HEK293 (cell line): Measurements from ENCODE around the gene BOD1.
A peak's percentile ranks its signal among the peaks of the same experiment; 100 is the strongest.

Experiments
- CTCF ChIA-PET: fragments of 350-600 bp; formaldehyde crosslinking; extraction: SDS; loops from one replicate; lab custom pipeline; 2021; ENCODE audit warnings: antibody characterized with exemption; lab: Yijun Ruan, JAX
- POLR2A ChIA-PET: fragments of 300-600 bp; formaldehyde crosslinking; extraction: SDS; loops from one replicate; lab custom pipeline; 2020; ENCODE audit warnings: antibody characterized with exemption, inconsistent platforms; lab: Yijun Ruan, JAX
- H3K27ac ChIP-seq: fragments of 200-500 bp; sonication (Bioruptor generic); 2 replicates; pipeline ENCODE4 v1.5.1; 2014; ENCODE audit warnings: low read depth, low read length, control low read depth, inconsistent platforms; ENCODE audit errors: extremely low read depth
- H3K36me3 ChIP-seq, 2 experiments: fragments of 200-500 bp in 1 of 2; sonication (Bioruptor generic) in 1 of 2; 1 replicate in 1 of 2; 2 replicates in 1 of 2; pipeline ENCODE4 v1.5.1; 2014 to 2017; ENCODE audit warnings: inconsistent platforms in 2 of 2, low read length in 2 of 2; ENCODE audit not compliant: control insufficient read depth in 2 of 2, insufficient read depth in 1 of 2
- H3K4me1 ChIP-seq: fragments of 200-500 bp; sonication (Bioruptor generic); 2 replicates; pipeline ENCODE4 v1.5.1; 2014; ENCODE audit warnings: mild to moderate bottlenecking, low read length, inconsistent platforms; ENCODE audit not compliant: control insufficient read depth, insufficient read depth
- H3K4me3 ChIP-seq: 2 replicates; pipeline ENCODE4 v1.5.1; 2011; ENCODE audit warnings: low read depth, mild to moderate bottlenecking, control low read depth, low read length, moderate library complexity
- H3K9me3 ChIP-seq: fragments of 200-500 bp; sonication (Bioruptor generic); 2 replicates; pipeline ENCODE4 v1.5.1; 2014; ENCODE audit warnings: low read depth, low read length, inconsistent platforms; ENCODE audit not compliant: control insufficient read depth, insufficient read depth
- GLIS1 ChIP-seq: fragments of 450-650 bp; formaldehyde crosslinking; IDR thresholded peaks from 2 replicates; pipeline ENCODE4 v1.5.1; 2016; ENCODE audit warnings: missing biosample characterization, missing genetic modification characterization
- KLF10 ChIP-seq: fragments of 450-650 bp; IDR thresholded peaks from 2 replicates; pipeline ENCODE4 v1.5.1; 2018; ENCODE audit warnings: missing biosample characterization, mild to moderate bottlenecking, missing genetic modification characterization
- PRDM1 ChIP-seq: fragments of 450-650 bp; formaldehyde crosslinking; IDR thresholded peaks from 2 replicates; pipeline ENCODE4; 2016; ENCODE audit warnings: missing biosample characterization, missing genetic modification characterization
- TCF7L2 ChIP-seq: IDR thresholded peaks from 2 replicates; pipeline ENCODE4 v1.6.1; 2011; ENCODE audit warnings: low read depth, mild to moderate bottlenecking, inconsistent platforms, low read length, moderate library complexity, borderline replicate concordance
- TRIM28 ChIP-seq: IDR thresholded peaks from 2 replicates; pipeline ENCODE4 v1.6.1; 2011; ENCODE audit warnings: low read length, control low read depth, borderline replicate concordance
- ZIC2 ChIP-seq: fragments of 450-650 bp; formaldehyde crosslinking; IDR thresholded peaks from 2 replicates; pipeline ENCODE4 v1.5.1; 2016; ENCODE audit warnings: missing biosample characterization, missing genetic modification characterization
- ZNF114 ChIP-seq: fragments of 450-650 bp; formaldehyde crosslinking; IDR thresholded peaks from 2 replicates; pipeline ENCODE4 v1.5.0; 2017; ENCODE audit warnings: missing biosample characterization, missing genetic modification characterization
- ZNF211 ChIP-seq: fragments of 450-650 bp; formaldehyde crosslinking; IDR thresholded peaks from 2 replicates; pipeline ENCODE4 v1.5.1; 2016; ENCODE audit warnings: low read depth, missing biosample characterization, missing genetic modification characterization
- ZNF596 ChIP-seq: fragments of 450-650 bp; IDR thresholded peaks from 2 replicates; pipeline ENCODE4 v1.5.0; 2018; ENCODE audit warnings: missing biosample characterization, mild to moderate bottlenecking, missing genetic modification characterization, moderate library complexity
- ZNF629 ChIP-seq: fragments of 450-650 bp; formaldehyde crosslinking; IDR thresholded peaks from 2 replicates; pipeline ENCODE4 v1.5.1; 2017; ENCODE audit warnings: missing biosample characterization, missing genetic modification characterization
- ZNF76 ChIP-seq: fragments of 450-650 bp; formaldehyde crosslinking; IDR thresholded peaks from 2 replicates; pipeline ENCODE4; 2016; ENCODE audit warnings: low read depth, missing biosample characterization, missing genetic modification characterization, borderline replicate concordance
- ZSCAN16 ChIP-seq: fragments of 450-650 bp; formaldehyde crosslinking; IDR thresholded peaks from 2 replicates; pipeline ENCODE4 v1.5.1; 2016; ENCODE audit warnings: missing biosample characterization, missing genetic modification characterization
- TF ChIP-seq, protein P1 (sequence below): fragments of 450-650 bp; formaldehyde crosslinking; IDR thresholded peaks from 2 replicates; pipeline ENCODE4 v1.5.1; 2016; ENCODE audit warnings: missing biosample characterization, missing genetic modification characterization
- TF ChIP-seq, protein P2 (sequence below): fragments of 450-650 bp; formaldehyde crosslinking; conservative IDR thresholded peaks from 2 replicates; pipeline ENCODE4 v1.5.1; 2016; ENCODE audit warnings: low read depth, missing biosample characterization, missing genetic modification characterization
- TF ChIP-seq, protein P3 (sequence below): fragments of 450-650 bp; IDR thresholded peaks from 2 replicates; pipeline ENCODE4 v1.5.1; 2018; ENCODE audit warnings: missing biosample characterization, missing genetic modification characterization
- TF ChIP-seq, protein P4 (sequence below): fragments of 450-650 bp; formaldehyde crosslinking; IDR thresholded peaks from 2 replicates; pipeline ENCODE4 v1.5.1; 2016; ENCODE audit warnings: missing biosample characterization, missing genetic modification characterization

The BOD1 gene

DNA sequence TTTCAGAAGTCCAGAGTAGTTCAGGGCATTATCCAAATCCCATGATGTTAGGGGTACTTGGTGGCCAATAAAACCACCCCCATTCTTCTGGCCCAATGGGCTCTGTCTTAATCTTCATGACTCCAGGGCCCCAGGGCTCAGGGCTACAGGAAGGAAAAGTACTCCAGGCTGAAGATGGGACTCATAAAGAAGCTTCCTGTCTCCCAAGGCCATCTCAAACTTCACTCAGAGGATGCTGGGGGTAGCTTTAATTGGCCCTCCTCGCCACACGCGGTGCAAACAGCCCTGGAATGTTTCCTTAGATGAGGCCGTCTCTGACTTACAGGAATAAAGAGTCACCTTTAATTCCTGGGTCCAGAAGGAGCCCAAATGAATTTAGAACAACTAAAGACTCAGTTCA is 52.3 kb downstream of the BOD1 start:
- TF ChIP-seq ZIC2 (tag by site-specific recombination): no peak
- peak; percentile 90 for TF ChIP-seq GLIS1
- TF ChIP-seq TRIM28: no peak
- no peak for TF ChIP-seq TCF7L2
- Histone ChIP-seq H3K4me1 (0 out of 2 replicates have a peak, but pooled peaks cover 3% of the 10 kb centered on the region), H3K9me3 (no peaks in the 10 kb centered on the region; the same call in 1 of the 2 replicates), H3K4me3 (no peak overlapping the region), H3K27ac (no peak overlapping the region), H3K36me3 (no peaks in the 10 kb centered on the region)
- CTCF ChIA-PET: interaction anchor here (0.7 to 1.5 kb wide), 4 partner anchors 9 to 190 kb away, joined by 3 to 6 read pairs (median 4); no protein-coding TSS in a partner anchor
- POLR2A ChIA-PET: no interaction called here

DNA sequence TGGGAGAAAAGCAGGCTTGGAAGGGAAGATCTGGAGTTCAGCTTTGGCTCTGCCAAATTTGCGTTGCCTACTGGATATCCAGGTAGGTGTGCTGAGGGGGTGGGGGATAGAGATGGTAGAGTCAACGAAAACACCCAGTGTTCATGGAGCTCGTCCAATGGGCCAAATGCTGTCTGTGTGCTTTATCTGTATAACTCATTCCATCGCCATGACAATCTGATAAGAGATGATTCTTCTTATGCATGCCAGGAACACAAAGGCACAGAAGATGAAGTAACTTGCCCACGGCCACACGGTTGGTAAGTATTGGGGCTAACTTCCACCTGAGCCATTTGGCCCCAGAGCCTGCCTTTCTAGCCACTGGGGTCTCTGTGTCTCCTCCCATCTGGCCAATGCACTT is 53.2 kb downstream of the BOD1 start:
- Histone ChIP-seq H3K27ac (no peak overlapping the region), H3K4me1 (0 out of 2 replicates have a peak, but pooled peaks cover 3% of the 10 kb centered on the region), H3K4me3 (no peak overlapping the region), H3K9me3 (no peaks in the 10 kb centered on the region; the same call in 1 of the 2 replicates), H3K36me3 (no peaks in the 10 kb centered on the region)
- ChIA-PET CTCF (interaction anchor here (0.6 kb wide), 1 partner anchor 291 kb away, joined by 3 read pairs; no protein-coding TSS in a partner anchor), POLR2A (no interaction called here)
- TF ChIP-seq ZNF596 (tag by site-specific recombination) (no peak), PRDM1 (tag by site-specific recombination) (no peak), KLF10 (tag by site-specific recombination) (no peak), TCF7L2 (no peak)
- TF ChIP-seq, protein P1, sequence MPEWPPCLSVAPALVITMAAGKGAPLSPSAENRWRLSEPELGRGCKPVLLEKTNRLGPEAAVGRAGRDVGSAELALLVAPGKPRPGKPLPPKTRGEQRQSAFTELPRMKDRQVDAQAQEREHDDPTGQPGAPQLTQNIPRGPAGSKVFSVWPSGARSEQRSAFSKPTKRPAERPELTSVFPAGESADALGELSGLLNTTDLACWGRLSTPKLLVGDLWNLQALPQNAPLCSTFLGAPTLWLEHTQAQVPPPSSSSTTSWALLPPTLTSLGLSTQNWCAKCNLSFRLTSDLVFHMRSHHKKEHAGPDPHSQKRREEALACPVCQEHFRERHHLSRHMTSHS (tag by site-specific recombination): no peak
- TF ChIP-seq, protein P2, sequence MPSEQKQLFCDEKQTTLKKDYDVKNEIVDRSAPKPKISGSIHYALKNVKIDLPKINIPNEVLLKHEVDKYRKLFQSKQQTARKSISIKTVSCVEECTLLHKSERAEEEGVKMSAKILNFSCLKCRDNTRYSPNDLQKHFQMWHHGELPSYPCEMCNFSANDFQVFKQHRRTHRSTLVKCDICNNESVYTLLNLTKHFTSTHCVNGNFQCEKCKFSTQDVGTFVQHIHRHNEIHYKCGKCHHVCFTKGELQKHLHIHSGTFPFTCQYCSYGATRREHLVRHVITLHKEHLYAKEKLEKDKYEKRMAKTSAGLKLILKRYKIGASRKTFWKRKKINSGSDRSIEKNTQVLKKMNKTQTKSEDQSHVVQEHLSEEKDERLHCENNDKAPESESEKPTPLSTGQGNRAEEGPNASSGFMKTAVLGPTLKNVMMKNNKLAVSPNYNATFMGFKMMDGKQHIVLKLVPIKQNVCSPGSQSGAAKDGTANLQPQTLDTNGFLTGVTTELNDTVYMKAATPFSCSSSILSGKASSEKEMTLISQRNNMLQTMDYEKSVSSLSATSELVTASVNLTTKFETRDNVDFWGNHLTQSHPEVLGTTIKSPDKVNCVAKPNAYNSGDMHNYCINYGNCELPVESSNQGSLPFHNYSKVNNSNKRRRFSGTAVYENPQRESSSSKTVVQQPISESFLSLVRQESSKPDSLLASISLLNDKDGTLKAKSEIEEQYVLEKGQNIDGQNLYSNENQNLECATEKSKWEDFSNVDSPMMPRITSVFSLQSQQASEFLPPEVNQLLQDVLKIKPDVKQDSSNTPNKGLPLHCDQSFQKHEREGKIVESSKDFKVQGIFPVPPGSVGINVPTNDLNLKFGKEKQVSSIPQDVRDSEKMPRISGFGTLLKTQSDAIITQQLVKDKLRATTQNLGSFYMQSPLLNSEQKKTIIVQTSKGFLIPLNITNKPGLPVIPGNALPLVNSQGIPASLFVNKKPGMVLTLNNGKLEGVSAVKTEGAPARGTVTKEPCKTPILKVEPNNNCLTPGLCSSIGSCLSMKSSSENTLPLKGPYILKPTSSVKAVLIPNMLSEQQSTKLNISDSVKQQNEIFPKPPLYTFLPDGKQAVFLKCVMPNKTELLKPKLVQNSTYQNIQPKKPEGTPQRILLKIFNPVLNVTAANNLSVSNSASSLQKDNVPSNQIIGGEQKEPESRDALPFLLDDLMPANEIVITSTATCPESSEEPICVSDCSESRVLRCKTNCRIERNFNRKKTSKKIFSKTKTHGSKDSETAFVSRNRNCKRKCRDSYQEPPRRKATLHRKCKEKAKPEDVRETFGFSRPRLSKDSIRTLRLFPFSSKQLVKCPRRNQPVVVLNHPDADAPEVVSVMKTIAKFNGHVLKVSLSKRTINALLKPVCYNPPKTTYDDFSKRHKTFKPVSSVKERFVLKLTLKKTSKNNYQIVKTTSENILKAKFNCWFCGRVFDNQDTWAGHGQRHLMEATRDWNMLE (tag by site-specific recombination): no peak

DNA sequence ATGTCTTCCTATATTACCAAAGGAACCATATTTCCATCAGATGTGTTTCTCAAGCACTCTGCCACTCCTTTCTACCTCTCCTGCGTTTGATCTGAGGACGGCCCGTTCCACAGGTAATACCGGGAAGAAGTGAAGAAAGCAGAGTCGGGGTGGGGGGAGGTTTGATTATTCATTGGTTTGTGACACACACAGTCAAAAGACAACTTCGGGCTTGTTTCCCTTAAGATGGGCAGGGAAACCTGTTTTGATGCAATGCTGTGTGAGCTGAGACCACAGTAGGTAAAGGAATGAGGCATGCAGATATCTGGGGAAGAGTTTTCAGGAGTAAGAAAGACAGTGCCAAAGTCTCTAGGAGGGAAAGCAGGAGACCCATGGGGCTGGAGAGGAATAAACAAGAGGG is 54.0 kb downstream of the BOD1 start:
- H3K27ac ChIP-seq: no peak overlapping the region
- H3K4me1 ChIP-seq: 0 out of 2 replicates have a peak, but pooled peaks cover 3% of the 10 kb centered on the region
- no peak overlapping the region for H3K4me3 ChIP-seq
- H3K36me3 ChIP-seq: no peaks in the 10 kb centered on the region
- ChIA-PET POLR2A (no interaction called here), CTCF (interaction anchor here (0.9 kb wide), 1 partner anchor 8 kb away, joined by 3 read pairs; no protein-coding TSS in a partner anchor)
- H3K9me3 ChIP-seq: no peaks in the 10 kb centered on the region; the same call in 1 of the 2 replicates
- no peak for TF ChIP-seq ZNF76 (tag by site-specific recombination)
- TF ChIP-seq ZSCAN16 (tag by site-specific recombination): no peak
- TF ChIP-seq ZNF629 (tag by site-specific recombination): no peak
- TF ChIP-seq, protein P3, sequence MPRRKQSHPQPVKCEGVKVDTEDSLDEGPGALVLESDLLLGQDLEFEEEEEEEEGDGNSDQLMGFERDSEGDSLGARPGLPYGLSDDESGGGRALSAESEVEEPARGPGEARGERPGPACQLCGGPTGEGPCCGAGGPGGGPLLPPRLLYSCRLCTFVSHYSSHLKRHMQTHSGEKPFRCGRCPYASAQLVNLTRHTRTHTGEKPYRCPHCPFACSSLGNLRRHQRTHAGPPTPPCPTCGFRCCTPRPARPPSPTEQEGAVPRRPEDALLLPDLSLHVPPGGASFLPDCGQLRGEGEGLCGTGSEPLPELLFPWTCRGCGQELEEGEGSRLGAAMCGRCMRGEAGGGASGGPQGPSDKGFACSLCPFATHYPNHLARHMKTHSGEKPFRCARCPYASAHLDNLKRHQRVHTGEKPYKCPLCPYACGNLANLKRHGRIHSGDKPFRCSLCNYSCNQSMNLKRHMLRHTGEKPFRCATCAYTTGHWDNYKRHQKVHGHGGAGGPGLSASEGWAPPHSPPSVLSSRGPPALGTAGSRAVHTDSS (tag by site-specific recombination): no peak
- TF ChIP-seq, protein P2 (tag by site-specific recombination): no peak
- no peak for TF ChIP-seq ZNF211 (tag by site-specific recombination)
- TF ChIP-seq, protein P4, sequence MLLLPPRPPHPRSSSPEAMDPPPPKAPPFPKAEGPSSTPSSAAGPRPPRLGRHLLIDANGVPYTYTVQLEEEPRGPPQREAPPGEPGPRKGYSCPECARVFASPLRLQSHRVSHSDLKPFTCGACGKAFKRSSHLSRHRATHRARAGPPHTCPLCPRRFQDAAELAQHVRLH: no peak
- TF ChIP-seq ZNF114 (tag by site-specific recombination): no peak
